ENCODE data around the gene RPL27A.

Gene RPL27A

DNA sequence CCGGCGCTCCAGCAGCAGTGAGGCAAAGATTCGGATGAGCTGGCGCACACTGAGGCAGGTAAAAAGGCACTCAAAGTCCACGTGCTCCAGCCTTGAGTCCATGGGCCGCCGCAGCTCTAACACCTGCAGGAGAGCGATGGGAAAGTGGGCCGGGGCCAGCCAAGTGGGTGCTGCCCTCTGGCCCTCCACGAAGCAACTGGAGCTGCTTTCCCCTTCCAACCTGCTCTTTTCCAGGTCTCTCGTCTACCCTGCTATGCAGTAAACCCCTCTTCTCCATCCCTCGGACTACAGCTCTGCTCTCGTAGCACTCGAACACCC, 20.0 kb downstream of the RPL27A start:
- TF ChIP-seq CTCF (IDR thresholded peaks at IDR 0.05; ENCODE audit: borderline replicate concordance, control extremely low read depth, extremely low read depth, insufficient read depth, missing control alignments), result no peak
- no peak for DNase-seq (ENCODE audit: low spot score)
- in situ Hi-C loops (cut with MboI; ENCODE audit: low sequenced_read_pairs, unreplicated experiment), result no loop called here

- TF ChIP-seq CTCF (IDR thresholded peaks at IDR 0.05; ENCODE audit: borderline replicate concordance, control extremely low read depth, extremely low read depth, insufficient read depth, missing control alignments), result no peak
- in situ Hi-C loops (cut with MboI; ENCODE audit: low sequenced_read_pairs, unreplicated experiment), result no loop called here
- no peak for DNase-seq (ENCODE audit: low spot score)
Measured at GRCh38 chr11:8704136-8704535, 21.5 kb downstream of the RPL27A start.

DNA sequence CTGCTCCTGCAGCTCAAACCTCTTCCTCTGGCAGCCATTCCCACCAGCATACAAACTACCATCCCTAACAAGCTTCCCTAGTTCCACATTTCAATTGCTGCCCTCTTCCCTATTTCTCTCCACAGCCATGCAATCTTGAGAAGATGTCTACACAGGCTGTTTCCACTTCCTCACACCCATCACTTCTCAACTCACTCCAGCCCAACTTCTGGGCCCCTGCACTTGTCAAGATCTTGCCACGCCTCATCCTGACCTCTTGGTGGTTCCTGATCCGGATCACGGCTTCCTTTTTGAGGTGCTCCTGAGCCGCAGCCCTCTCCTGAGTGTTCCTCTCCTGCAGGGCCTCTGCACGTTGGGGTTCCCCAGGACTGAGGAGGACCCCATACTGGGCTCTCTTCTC, 22.6 kb downstream of the RPL27A start:
- TF ChIP-seq CTCF (IDR thresholded peaks at IDR 0.05; ENCODE audit: borderline replicate concordance, control extremely low read depth, extremely low read depth, insufficient read depth, missing control alignments), result no peak
- in situ Hi-C loops (cut with MboI; ENCODE audit: low sequenced_read_pairs, unreplicated experiment), result no loop called here
- DNase-seq (ENCODE audit: low spot score), result no peak

DNA sequence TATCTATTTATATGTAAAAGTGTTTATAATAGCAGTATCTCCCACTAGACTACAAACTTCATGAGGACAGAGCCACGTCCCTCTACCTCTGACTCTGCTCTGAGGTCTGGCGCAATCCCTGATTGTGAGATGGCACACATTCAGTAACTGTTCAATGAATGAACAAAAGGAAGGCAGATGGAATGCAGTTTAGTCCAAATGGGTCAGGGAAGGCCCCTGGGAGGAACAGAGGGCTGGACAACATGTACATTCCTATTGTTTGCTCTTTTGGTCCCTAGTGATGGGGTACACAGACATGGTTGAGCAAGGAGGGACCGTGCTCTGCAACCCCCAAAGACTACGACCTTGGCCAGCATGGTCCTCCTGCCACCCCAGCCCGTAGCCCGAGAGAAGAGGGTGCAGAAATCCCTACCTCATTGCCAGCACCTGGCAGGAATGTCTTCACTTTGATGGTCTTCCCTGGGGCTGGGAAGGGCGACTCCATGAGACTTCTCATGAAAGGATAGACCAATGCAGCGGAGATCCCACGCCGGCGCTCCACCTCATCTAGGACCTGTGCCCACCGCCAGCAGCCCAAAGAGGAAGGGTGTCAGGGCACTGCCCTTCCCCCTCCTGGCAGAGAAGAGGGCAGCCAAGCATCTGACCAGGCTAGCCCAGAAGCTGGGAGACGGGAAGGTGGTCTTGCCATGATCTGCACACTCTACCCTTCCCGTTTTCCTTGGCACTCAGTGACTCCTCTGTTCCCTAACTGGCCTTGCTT, 24.3 kb downstream of the RPL27A start:
- in situ Hi-C loops (cut with MboI; ENCODE audit: low sequenced_read_pairs, unreplicated experiment), result no loop called here
- DNase-seq (ENCODE audit: low spot score), result no peak
- TF ChIP-seq CTCF (IDR thresholded peaks at IDR 0.05; ENCODE audit: borderline replicate concordance, control extremely low read depth, extremely low read depth, insufficient read depth, missing control alignments), result no peak

DNA sequence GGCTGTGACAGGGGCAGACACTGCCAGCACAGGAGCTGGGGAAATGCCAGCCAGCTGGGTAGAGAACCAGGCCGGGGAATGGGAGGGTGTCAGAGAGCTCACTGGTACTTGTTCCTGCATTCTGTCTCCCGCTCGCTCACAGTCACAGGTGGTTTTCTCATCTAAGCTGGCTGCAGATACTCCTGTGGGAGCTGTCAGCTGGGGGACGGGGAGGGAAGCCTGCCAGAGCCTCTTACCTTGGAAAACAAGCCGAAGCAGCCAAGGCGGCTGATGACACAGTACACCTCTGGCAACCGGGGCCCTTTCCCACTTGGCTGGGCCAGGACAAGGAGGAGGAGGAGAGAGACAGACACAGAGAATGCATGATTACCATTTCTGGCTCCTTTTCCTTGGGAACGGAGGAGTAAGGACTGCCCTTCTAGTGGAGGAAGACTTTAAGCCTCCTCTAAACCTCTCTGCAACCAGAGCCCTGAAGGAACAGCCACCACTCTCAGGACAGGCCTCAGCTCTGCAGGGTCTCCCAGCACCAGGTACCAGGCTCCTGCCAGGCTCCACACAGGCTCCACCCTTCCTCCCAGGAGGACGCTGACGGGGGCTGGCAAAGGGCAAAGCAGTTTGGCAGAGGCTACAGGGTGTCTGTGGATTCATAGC, 25.1 kb downstream of the RPL27A start:
- in situ Hi-C loops (cut with MboI; ENCODE audit: low sequenced_read_pairs, unreplicated experiment), result no loop called here
- no peak for DNase-seq (ENCODE audit: low spot score)
- no peak for TF ChIP-seq CTCF (IDR thresholded peaks at IDR 0.05; ENCODE audit: borderline replicate concordance, control extremely low read depth, extremely low read depth, insufficient read depth, missing control alignments)

DNA sequence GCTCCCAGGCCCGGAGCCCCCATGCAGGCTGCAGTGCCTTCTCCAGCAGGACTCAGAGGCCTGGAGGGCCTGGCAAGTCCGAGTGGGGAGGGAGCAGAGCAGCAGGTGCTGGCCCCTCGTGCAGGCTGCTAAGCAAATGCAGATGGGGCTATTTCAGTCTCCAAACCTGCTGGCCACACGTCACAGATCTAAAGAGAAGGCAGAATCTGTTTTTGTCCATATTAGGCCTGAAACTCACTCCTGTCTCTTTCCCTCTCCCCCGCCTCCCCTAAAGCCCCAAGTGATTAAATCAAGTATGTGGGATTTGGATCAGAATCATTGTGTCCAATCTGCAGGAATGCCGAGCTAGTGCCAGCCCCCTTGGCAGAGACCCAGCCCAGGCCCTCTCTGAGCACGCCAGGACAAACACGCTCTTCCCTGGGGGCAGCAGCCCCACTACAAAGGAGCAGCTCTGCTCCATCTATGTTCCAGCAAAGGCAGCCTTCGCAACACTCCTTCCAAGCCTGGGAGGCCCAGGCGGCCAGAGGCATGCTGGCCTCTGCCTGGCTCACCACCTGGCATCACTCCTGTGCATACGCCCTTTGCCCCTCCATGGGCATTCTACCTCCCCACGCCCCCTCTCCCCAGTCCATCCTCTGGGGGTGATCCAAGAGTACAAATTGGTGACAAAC, 26.5 kb downstream of the RPL27A start:
- no peak for TF ChIP-seq CTCF (IDR thresholded peaks at IDR 0.05; ENCODE audit: borderline replicate concordance, control extremely low read depth, extremely low read depth, insufficient read depth, missing control alignments)
- DNase-seq (ENCODE audit: low spot score), result no peak
- in situ Hi-C loops (cut with MboI; ENCODE audit: low sequenced_read_pairs, unreplicated experiment), result no loop called here

Measured in GM13976 (cell line).